GM19240 (cell line): Measurements from ENCODE around the gene KRT6B.
"Not testable (repeated sequence)": the region's sequence is repeated elsewhere in the genome, so short reads cannot be mapped to it uniquely, and the experiment has no call there.

Experiments
- DNase-seq: peaks from one replicate; pipeline ENCODE4 v3.0.0; 2011; ENCODE audit warnings: low spot score; ENCODE audit not compliant: insufficient read length

Gene KRT6B

GRCh38 chr12:52413202-52413601, 38.7 kb downstream of the KRT6B start:
- DNase-seq: no peak

DNA sequence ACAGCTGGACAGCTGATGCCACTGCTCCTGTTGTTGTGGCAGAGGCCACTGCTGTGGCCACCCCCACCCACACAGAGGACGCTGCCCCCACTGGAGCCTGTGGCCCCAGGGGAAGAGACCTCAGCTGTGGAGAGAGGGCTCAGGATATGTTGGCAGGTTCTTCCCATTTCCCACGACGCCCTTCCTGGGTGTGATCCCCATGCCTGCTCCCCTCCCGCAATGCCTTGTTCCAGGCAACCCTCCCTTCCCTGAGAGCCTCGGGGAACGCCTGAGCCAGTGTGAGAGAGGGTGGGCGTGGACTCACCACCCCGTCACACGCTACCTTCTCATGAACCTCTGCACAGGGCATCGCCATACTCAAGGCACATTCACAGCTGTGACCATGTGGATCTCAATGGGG, 40.1 kb downstream of the KRT6B start:
- no peak for DNase-seq

DNA sequence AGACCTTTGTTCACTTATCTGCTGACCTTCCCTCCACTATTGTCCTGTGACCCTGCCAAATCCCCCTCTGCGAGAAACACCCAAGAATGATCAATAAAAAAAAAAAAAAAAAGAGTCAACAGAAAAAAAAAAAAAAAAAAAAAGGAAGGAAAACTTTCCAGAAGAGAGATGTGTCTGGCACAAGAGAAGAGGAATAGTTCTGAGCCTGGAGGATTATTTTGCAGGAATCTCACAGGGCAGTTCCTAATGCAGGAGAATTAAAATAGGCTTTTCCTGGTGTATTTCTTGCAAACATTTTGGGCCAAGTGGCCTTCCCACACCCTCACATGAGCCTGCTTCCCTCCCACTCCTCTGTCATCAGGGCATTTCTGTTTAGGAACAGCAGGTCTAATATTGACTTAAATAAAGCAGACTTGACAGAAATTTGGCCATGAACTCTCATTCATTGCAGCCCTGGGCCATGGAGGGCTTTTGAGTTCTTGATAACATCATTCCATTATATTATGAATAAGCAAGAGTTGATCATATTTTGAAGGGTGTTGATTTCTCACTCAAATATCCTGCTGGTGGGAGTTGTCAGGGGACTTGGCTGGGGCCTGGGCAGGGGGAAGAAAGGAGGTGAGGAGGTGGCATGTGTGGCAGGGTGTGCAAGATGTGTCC, 41.2 kb downstream of the KRT6B start:
- not testable (repeated sequence) for DNase-seq

DNA sequence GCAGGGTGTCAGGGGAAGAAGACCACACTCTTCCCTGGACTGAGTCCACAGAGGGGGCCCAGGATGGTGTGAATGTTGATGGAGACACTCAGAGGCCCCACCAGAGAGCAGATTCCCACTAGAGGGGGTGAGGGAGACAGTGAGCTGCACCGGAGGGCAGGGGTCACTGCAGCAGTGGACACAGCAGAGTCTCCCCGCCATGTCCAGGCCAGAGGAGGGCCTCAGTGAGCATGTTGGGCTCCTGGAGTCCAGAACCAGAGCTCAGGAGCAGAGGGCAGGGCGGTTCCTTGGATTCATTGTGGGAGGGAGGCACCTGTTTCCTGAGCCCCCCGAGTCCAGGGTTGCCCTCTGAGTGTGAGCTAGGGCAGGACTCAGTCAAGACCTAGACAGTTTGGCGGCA, 44.0 kb downstream of the KRT6B start:
- DNase-seq: no peak

GRCh38 chr12:52405922-52406385, 46.0 kb downstream of the KRT6B start, which contains the start of gene KRT82:
Gene KRT82 (minus strand): TSS chr12:52406335. CDS start chr12:52406277, 58 bp downstream.
- DNase-seq: no peak

- no peak for DNase-seq
Measured at GRCh38 chr12:52404951-52405350, 47.0 kb downstream of the KRT6B start.

- no peak for DNase-seq
Measured at GRCh38 chr12:52403561-52403960, 48.4 kb downstream of the KRT6B start.

DNA sequence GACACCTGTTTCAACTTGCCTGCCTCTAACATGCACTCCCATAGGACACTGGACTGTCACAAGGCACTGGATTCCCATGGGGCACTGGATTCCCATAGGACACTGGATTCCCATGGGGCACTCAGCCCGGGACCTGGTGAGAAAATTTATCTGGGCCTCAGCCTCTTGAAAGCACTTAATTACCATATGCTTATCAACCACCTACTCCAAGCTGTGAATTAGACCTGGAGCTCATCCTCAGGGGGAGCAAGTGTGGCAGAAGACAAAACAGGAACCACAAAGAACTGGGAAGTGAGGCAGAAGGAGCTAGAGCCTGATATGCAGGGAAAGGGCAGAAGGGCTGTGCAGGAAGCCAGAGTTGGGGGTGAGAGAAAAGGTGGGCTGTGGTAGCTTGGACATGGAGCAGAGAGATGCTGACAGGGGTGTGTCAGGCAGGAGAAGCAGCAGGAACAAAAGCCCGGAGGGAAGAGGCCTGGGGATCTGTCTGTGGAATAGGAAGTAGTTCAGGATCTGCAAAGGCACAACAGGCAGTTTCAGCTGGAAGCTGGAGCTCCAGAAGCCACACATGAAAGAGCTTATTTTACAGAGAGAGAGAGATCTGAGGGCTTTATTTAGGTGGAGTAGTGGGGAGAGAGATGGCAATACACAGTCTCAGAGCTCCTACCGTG, 48.9 kb downstream of the KRT6B start:
- DNase-seq: no peak

- no peak for DNase-seq
Measured at GRCh38 chr12:52402377-52402776, 49.6 kb downstream of the KRT6B start.

DNA sequence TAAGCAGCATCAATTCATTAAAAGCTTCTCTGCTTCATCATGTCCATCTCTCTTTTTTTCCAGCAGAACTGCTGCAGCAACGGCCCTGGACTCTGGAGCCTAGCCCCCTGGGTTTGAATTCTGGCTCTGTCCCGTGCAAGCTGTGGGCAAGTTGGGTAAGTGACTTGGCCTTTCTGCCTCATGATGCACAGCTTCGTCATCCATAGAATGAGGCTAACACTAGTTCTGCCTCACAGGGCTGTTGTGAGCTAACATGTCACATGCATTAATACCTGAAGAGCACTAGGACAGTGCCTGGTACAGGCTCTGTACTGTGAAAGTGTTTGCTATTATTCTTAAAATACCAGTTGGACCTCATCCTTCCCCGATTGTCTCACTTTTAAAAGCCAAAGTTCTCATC, 50.0 kb downstream of the KRT6B start:
- no peak for DNase-seq

- DNase-seq: no peak
Measured at GRCh38 chr12:52401526-52401925, 50.4 kb downstream of the KRT6B start.

DNA sequence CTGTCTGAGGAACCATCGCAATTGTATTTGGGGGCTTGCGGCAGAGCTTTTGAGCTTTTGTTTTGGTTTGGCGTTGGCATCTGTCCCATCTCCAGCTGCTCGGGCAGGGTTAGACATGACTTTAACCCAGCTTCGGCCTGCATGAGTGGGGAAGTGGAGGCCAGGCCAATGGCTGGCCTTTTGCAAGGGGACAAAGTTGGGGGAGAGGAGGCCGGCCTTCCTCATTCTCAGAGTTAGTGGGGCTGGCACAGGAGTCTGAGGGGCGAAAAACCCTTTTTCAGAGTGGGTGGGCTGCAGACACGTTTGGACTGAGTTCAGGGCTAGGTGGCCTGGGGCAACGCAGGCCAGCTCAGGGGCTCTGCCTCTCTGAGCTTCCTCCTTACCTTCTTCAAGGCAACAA, 51.0 kb downstream of the KRT6B start:
- DNase-seq: no peak

- DNase-seq: no peak
Measured at GRCh38 chr12:52399756-52400155, 52.2 kb downstream of the KRT6B start.

GRCh38 chr12:52398176-52398575, 53.8 kb downstream of the KRT6B start:
- DNase-seq: no peak

DNA sequence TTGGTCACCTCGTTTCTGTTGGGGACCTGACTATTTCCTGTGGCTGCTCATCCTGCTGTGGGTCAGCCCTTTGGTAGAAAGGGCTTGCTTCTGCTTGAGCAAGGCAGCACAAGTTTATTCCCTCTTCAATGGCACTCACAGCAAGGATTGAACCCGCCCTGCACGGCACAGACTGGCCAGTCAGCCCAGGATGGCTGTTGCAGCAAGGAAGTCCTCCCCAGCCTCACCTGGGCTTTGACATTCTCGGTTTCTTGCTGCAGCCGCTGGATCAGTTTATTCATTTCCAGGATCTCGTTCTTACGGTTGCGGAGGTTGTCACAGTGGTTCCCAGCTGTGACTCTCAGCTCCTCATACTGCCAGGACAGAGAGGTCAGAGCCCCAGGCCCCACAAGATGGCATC, 55.3 kb downstream of the KRT6B start:
- no peak for DNase-seq
